ENCODE results near the gene TLR8. TPM values are rescaled to one million over a fixed set of nuclear protein-coding genes. Genes with fewer than 3 reads are reported as not detected.

Gene TLR8
- total RNA-seq, 2 donors from 2014 or later: 0.35 to 1.6 TPM

GRCh38 chrX:12972243-12972642, 65.8 kb downstream of the TLR8 start:
- no peaks in the 10 kb centered on the region for H3K36me3 ChIP-seq
- no peak overlapping the region for H3K4me3 ChIP-seq
- no peaks in the 10 kb centered on the region for H3K27me3 ChIP-seq
- intact Hi-C loops (cut with DNase I): loop anchor here (10.0 kb wide), 1 partner anchor 113 kb away; no protein-coding TSS in a partner anchor
- peak overlapping the region; percentile 92 for H3K27ac ChIP-seq
- no peak for TF ChIP-seq CTCF (IDR thresholded peaks at IDR 0.05)
- H3K9me3 ChIP-seq: no peaks in the 10 kb centered on the region
- H3K4me1 ChIP-seq: no peaks in the 10 kb centered on the region
- no peak for DNase-seq
- peak overlapping the region in 1 of 2 donors; percentile 46 for H3K9ac ChIP-seq (ENCODE audit: low read depth in 2 of 2, low read length in 2 of 2)

Other genes with a start within 250 kb of the TLR8 start
- gene PRPS2, start 115.2 kb upstream of the TLR8 start, total RNA-seq: 10 to 100 TPM; 67.0 to 75.8 TPM
- gene TLR7, start 39.5 kb upstream of the TLR8 start, total RNA-seq: 1 to 10 TPM in 1 of 2 donors, under 1 TPM in 1; 0.27 to 1.3 TPM
- gene TMSB4X, start 68.5 kb downstream of the TLR8 start, total RNA-seq: 1,000 to 10,000 TPM; 3,844 to 4,288 TPM
- not detected for gene FAM9C, start 138.0 kb downstream of the TLR8 start, total RNA-seq